ENCODE results near the gene PPM1L.

GRCh38 chr3:160990446-160990845, 234.4 kb downstream of the PPM1L start:
- TF ChIP-seq POLR2A (IDR thresholded peaks at IDR 0.05; ENCODE audit: borderline replicate concordance, extremely low read depth, insufficient read depth, insufficient read length): no peak
- TF ChIP-seq EZH2 (IDR thresholded peaks at IDR 0.05): no peak
- no peak for TF ChIP-seq POLR2AphosphoS5 (IDR thresholded peaks at IDR 0.05; ENCODE audit: low read depth, low read length)
- no peak for TF ChIP-seq CTCF (IDR thresholded peaks at IDR 0.05 in 2 of 3, conservative IDR thresholded peaks at IDR 0.05 in 1 of 3; ENCODE audit: borderline replicate concordance in 1 of 3, insufficient read depth in 1 of 3, low read depth in 2 of 3, low read length in 2 of 3)
- TF ChIP-seq JUND (IDR thresholded peaks at IDR 0.05): no peak

All from HCT116 (cell line).